ENCODE results near the gene IL19.

- TF ChIP-seq ZNF140 (CRISPR knock-in tag; IDR thresholded peaks at IDR 0.05) (no peak), ZNF512 (tag; IDR thresholded peaks at IDR 0.05) (no peak)
Measured at GRCh38 chr1:206744683-206745082, 25.9 kb upstream of the IL19 start.

All from K562 (cell line).